Activated T-cell treated with anti-CD3 and anti-CD28 coated beads, Interleukin-2, amount 50 U/mL, for 72 hours (primary cell): ENCODE data around the gene AKT1S1. TPM values are rescaled to one million over a fixed set of nuclear protein-coding genes. Genes with fewer than 3 reads are reported as not detected.
A peak's percentile ranks its signal among the peaks of the same experiment; 100 is the strongest.

ENCODE experiments used
- ATAC-seq, 2 donors: fragments of 150-1000 bp; cut with Tn5 transposase; replicated peaks in 1 of 2; 2 replicates each; pipeline ENCODE4 v1.10.0; 2021; ENCODE audit warnings: moderate library complexity in 2 of 2, mild to moderate bottlenecking in 1 of 2
- DNase-seq, 2 donors: peaks; one replicate each; pipeline ENCODE4 v3.0.0; 2021 to 2022; ENCODE audit warnings: mixed read lengths in 1 of 2
- H3K27ac Mint-ChIP-seq: one replicate; pipeline ENCODE4 v1.8.0; 2022; ENCODE audit warnings: mild to moderate bottlenecking, moderate library complexity, mixed read lengths
- H3K27me3 Mint-ChIP-seq: one replicate; pipeline ENCODE4 v1.8.0; 2022; ENCODE audit warnings: low read depth, mixed read lengths
- H3K36me3 Mint-ChIP-seq, 2 donors: one replicate each; pipeline ENCODE4 v1.8.0; 2022; ENCODE audit warnings: mixed read lengths in 2 of 2, mild to moderate bottlenecking in 1 of 2; ENCODE audit not compliant: insufficient read depth in 2 of 2
- H3K4me1 Mint-ChIP-seq: one replicate; pipeline ENCODE4 v1.8.0; 2022; ENCODE audit warnings: low read depth, mixed read lengths
- H3K4me3 Mint-ChIP-seq, 2 donors: one replicate each; pipeline ENCODE4 v1.8.0; 2022; ENCODE audit warnings: mild to moderate bottlenecking in 2 of 2, mixed read lengths in 2 of 2, moderate library complexity in 2 of 2
- H3K9me3 Mint-ChIP-seq, 2 donors: one replicate each; pipeline ENCODE4 v1.8.0; 2022; ENCODE audit warnings: mixed read lengths in 2 of 2
- total RNA-seq, 2 donors: library from RNA; stranded (reverse); gene quantifications; one replicate each; pipeline ENCODE4 v1.2.3, GENCODE V29; 2022

The AKT1S1 gene
- total RNA-seq, 2 donors from 2014 or later: 30.5 to 36.6 TPM

DNA sequence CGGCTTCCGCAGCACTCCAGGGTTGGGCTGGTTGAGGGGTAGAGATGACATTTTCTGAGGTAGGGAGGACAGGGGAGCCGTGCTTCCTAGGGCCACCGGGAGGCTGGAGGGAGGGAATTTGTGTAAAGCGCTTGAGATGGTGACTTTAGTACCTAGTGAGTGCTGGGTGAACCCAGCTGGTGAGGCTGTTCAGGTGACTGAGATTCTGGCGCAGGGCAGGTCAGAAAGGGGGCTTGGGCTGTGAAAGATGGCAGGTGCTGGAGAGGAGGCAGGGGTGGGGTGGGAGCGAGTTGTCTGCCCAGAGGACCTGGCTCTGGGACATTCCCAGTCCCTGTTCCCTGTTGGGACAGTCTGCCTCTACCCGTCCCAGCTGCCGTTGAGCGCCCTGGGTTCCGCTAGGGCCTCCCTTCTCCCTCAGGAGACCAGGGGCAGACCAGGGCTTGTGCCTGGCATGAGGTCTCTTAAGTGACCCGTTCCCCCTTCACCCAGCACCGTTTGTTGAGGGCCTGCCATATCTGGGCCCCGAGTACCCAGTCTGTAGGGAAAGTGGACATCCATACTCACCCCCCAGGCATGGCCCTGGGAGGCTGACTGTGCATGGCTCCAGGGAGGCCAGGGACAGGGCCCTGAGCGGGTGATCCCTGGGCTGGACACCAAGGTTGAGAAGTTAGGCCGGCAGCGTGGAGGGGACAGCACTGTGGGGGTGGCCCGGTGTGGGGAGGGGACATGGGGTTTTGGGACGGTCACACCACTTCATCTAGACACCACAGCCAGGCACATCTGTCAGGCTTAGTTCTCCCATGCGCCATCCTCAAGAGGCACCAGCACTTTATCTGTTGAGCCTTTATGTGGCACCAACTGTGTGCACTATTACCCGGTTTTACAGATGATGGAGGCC lies 21.2 kb downstream of the AKT1S1 start:
- Mint-ChIP-seq H3K4me1 (peaks cover 23% of the 10 kb centered on the region), H3K36me3 (peaks cover 0 to 1% of the 10 kb centered on the region in 2 donors), H3K4me3 (no peak overlapping the region), H3K27me3 (no peaks in the 10 kb centered on the region), H3K9me3 (no peaks in the 10 kb centered on the region), H3K27ac (no peak overlapping the region)
- no peak for ATAC-seq
- DNase-seq: no peak

DNA sequence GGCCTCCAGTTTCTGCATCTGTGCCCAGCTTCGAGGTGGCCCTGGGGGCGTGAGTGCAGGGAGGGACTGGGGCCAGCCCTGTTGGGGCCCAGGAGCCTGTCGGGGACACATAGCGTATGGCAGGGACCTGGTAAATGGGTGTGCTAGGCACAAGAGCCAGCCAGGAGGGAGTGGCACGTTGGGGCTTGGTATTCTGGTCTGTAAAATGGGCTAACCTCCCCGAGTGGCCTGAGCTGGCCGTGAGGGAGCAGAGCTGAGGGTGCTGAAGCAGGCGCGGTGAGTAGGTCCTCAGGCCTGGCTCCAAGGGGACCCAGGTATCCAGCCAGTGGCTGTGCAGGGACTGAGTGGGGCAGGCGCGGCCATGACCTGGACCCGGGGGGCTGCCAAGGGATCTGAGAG lies 21.9 kb downstream of the AKT1S1 start:
- H3K27ac Mint-ChIP-seq: no peak overlapping the region
- H3K4me3 Mint-ChIP-seq: no peak overlapping the region
- H3K36me3 Mint-ChIP-seq: peaks cover under 1 to 3% of the 10 kb centered on the region in 2 donors

DNA sequence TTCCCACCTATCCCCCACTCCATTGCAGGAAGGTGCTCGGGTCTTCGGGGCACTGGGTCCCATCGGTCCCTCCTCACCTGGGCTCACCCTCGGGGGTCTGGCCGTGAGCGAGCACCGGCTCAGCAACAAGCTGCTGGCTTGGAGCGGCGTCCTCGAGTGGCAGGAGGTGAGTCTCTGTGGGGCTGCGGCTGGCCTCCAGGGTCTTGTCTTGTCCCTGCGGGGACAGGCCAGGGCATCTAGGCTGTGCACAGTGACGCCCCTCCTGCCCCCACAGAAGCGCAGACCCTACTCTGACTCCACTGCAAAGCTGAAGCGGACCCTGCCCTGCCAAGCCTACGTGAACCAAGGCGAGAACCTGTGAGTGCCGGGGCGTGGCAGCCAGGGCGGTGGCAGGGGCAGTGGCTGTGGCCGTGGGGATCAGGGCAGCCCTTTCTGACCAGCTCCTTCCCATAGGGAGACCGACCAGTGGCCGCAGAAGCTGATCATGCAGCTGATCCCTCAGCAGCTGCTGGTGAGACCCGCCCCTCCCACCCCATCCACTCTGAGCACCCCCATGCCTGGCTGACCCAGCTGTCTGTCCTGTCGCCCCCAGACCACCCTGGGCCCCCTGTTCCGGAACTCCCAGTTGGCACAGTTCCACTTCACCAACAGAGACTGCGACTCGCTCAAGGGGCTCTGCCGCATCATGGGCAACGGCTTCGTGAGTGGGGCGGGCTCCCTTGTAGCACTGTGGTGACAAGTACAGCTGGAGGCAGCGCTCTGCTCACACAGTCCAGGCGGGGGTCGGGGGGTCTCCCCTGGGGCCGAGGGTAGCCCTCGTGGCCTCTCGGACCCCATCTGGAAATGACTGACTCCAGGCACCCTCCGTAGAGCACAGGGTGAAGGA lies 22.5 kb downstream of the AKT1S1 start:
- Mint-ChIP-seq H3K4me1 (peaks cover 30% of the 10 kb centered on the region), H3K36me3 (peaks cover 6 to 7% of the 10 kb centered on the region in 2 donors), H3K27ac (no peak overlapping the region), H3K4me3 (no peak overlapping the region), H3K9me3 (no peaks in the 10 kb centered on the region), H3K27me3 (no peaks in the 10 kb centered on the region)
- no peak for DNase-seq
- ATAC-seq: no peak

More for the DNA sequence above, 21.9 kb downstream of the AKT1S1 start:
- no peak for ATAC-seq
- Mint-ChIP-seq H3K27me3 (no peaks in the 10 kb centered on the region), H3K4me1 (peaks cover 24% of the 10 kb centered on the region), H3K9me3 (no peaks in the 10 kb centered on the region)
- DNase-seq: no peak

DNA sequence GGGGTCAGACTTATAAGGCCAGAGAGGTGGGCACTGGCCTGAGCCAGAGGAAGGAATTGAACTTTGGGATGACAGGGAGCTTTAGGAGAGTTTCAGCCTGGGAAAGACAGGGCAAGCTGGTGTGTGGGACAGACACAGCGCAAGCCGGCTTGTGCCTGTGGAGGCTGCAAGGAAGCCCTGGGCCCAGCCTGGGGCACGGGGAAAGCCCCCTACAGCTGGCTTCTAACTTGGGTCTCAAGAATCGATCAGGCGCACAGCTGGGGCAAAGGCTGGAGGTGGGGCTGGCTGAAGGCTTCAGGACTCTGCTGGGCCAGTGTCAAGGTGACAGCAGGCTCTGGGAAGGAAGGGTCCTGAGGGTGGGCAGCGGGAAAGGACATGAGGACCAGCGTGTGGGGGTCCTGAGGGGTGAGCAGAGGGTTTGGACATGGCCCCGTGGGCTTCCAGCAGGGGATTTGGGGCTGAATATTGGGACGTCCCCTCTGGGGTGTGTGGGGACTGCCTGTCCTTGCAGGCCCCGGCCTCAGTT lies 23.2 kb downstream of the AKT1S1 start:
- no peak overlapping the region for H3K27ac Mint-ChIP-seq
- peaks cover 9 to 10% of the 10 kb centered on the region in 2 donors for H3K36me3 Mint-ChIP-seq
- no peaks in the 10 kb centered on the region for H3K27me3 Mint-ChIP-seq
- peaks cover 35% of the 10 kb centered on the region for H3K4me1 Mint-ChIP-seq
- no peak overlapping the region for H3K4me3 Mint-ChIP-seq
- H3K9me3 Mint-ChIP-seq: peaks cover 4% of the 10 kb centered on the region in 2 donors
- no peak for DNase-seq
- ATAC-seq: no peak

- no peak for DNase-seq
- peaks cover 47% of the 10 kb centered on the region for H3K4me1 Mint-ChIP-seq
- peaks cover 12% of the 10 kb centered on the region in 2 donors for H3K36me3 Mint-ChIP-seq
- peak overlapping the region; percentile 77 to 86 for H3K4me3 Mint-ChIP-seq
- no peaks in the 10 kb centered on the region for H3K27me3 Mint-ChIP-seq
- peaks cover 5% of the 10 kb centered on the region in 2 donors for H3K9me3 Mint-ChIP-seq
- no peak for ATAC-seq
- H3K27ac Mint-ChIP-seq: peak overlapping the region; percentile 49
Observed at GRCh38 chr19:49852631-49853126, 24.5 kb downstream of the AKT1S1 start.

DNA sequence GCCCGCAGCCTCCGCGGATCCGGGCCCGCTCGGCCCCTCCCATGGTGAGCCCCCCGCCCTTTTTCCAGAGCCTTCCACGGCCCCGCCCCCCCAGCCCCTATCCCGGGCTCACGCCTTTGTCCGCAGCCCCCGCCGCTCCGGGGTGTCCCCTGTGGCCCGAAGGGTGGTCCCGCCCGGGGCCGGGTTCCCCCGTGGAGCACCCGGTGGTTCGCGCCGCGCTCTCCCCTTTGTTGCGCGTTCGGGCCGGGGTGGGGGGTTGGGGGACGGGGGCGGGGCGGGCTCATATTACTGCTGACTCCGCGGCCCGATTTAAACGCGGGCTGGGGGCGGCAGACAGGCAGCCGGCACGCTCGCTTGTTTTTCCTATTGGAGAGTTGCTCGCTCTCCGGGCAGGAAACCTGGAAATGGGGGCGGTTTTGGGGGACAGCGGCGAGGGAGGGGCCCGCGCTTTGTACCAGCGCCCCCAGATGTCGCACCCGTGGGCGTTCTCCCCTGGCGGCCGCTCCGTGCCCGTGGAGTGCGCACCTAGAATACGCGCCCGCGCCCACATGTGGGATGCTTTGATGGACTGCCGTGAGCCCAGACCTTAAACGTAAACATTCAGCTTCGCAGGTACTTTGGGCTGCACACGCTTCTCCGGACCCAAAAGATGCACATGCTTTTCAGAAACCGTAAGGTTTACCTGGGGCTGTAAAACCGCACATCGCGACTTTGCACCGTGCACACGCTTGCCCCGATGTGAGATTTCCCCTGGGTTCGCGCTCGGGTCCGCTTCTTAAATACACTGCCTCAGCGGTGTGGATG lies 25.5 kb downstream of the AKT1S1 start:
- peak; percentile 38 to 45 for DNase-seq

DNA sequence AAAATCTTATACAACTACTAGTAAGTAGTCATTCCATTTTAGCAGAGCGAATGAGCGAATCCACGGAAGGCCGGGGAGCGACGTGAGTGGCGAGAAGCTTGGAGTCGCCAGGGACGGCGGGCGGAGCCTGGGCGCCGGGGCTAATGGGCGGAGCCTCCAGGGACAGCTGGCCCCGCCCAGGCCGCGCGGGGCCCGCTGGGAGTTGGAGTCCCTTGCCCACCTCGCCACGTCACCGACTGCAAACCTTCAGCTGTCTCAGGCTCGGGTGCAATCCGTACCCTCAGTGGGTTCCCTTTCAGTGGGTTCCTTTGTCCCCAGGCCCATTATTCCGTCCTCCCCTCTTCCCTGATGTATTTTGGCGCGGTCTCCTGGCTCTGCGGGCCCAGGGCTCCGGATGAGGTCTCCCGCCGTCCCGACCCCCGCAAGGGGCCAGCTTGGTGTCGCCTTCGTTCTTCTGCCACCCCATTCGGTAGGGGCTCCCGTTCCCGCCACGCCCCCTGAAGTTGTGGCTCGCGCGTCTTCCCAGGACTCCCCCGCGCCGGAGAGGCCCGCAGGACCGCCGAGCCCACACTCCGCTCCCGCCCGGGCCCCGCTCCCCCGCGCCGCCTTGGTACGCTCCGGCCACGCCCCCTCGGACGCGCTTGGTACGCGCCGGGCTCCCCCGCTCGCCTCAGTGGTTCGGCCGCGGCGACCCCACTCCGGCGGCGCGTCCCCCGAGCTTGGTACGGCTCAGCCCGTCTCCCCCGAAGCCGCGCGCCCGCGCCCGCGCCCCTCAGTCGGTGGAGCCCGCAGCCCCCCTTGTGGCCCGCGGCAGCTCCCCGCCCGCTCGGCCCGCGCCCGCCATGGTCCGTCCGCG lies 26.4 kb downstream of the AKT1S1 start, which contains the start of gene PTOV1:
Gene PTOV1, plus strand, starts transcription at position 673 of the 856 bp plus-strand sequence.
- peaks cover 10 to 12% of the 10 kb centered on the region in 2 donors for H3K36me3 Mint-ChIP-seq
- H3K4me3 Mint-ChIP-seq: peak within 1 kb of the TSS; percentile 86 to 87
- peak; percentile 88 to 89 for ATAC-seq
- H3K27ac Mint-ChIP-seq: peak within 1 kb of the TSS; percentile 92
- peaks cover 5% of the 10 kb centered on the region in 2 donors for H3K9me3 Mint-ChIP-seq
- DNase-seq: peak; percentile 92 to 94
- H3K27me3 Mint-ChIP-seq: no peaks in the 10 kb centered on the region
- peaks cover 47% of the 10 kb centered on the region for H3K4me1 Mint-ChIP-seq

More for the DNA sequence above, 25.5 kb downstream of the AKT1S1 start:
- Mint-ChIP-seq H3K36me3 (peaks cover 10 to 12% of the 10 kb centered on the region in 2 donors), H3K27me3 (no peaks in the 10 kb centered on the region), H3K4me1 (peaks cover 47% of the 10 kb centered on the region), H3K4me3 (peak overlapping the region; percentile 77 to 86), H3K27ac (peak overlapping the region; percentile 49), H3K9me3 (peaks cover 5% of the 10 kb centered on the region in 2 donors)
- peak in 1 of 2 donors; percentile 8 for ATAC-seq

- ATAC-seq: no peak
- H3K27ac Mint-ChIP-seq: peak overlapping the region; percentile 92
- H3K27me3 Mint-ChIP-seq: no peaks in the 10 kb centered on the region
- H3K4me3 Mint-ChIP-seq: peak overlapping the region; percentile 86 to 87
- DNase-seq: no peak
- peaks cover 47% of the 10 kb centered on the region for H3K4me1 Mint-ChIP-seq
- peaks cover 5% of the 10 kb centered on the region in 2 donors for H3K9me3 Mint-ChIP-seq
- peaks cover 10 to 12% of the 10 kb centered on the region in 2 donors for H3K36me3 Mint-ChIP-seq
Observed at GRCh38 chr19:49850221-49850486, 27.0 kb downstream of the AKT1S1 start.

DNA sequence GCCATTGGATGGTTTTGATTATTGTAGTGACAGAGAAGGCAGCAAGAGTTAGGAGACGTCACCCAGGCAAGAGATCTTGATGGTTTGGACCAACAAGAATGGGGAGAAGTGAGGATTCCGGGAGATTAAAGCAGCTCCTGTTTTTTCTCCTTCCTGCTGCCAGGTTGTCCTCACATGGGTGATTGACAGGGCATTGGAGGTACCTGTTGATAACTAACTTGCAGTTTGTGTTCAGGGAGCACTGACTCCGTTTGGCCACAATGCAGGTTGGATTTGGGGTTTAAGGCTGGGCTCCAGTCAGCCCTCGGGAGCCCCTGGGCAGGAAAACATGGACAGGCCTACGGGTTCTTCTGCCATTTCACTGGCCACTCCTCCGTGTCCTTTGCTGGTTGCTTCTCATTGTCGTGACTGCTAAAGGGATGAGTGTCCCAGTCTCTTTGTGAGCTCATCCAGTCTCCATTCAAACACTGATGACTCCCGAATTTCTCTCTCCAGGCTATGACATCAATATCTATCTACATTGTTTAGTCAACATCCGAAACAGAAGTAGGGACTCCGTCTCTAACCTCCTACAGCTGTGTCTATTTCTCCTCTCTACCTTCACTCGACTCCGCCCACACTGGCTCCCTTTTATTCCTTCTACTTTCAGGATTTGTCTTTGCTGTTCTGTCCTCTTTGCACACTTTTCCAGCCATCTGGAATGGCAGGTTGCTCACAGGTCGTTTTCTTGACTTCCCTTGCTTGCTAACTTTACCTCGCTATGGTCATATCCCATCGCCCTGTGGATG lies 27.5 kb downstream of the AKT1S1 start:
- Mint-ChIP-seq H3K36me3 (peaks cover 10 to 12% of the 10 kb centered on the region in 2 donors), H3K27ac (peak overlapping the region; percentile 62), H3K27me3 (no peaks in the 10 kb centered on the region), H3K4me1 (peaks cover 47% of the 10 kb centered on the region), H3K9me3 (peaks cover 5% of the 10 kb centered on the region in 2 donors), H3K4me3 (peak overlapping the region; percentile 86 to 87)
- ATAC-seq (no peak), DNase-seq (no peak)

DNA sequence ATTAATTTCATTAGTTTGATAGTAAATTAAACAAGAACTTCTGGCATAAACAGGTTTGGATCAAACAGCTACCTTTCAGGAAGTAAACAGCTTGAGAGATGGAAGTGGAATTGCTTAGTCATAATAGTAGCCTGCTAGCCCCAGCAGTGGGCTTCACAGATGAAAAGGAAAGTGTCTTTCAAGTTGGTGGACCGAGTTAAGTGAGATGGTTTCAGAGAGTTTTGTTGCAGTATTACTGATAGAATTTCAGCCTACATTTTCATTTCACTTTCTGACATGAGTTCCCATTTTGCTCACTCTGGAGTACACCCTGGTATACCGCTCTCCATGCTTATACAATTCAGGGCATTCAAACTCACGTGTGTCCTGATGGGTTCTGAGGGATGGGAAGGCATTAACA lies 28.2 kb downstream of the AKT1S1 start:
- no peak for ATAC-seq
- H3K4me1 Mint-ChIP-seq: peaks cover 46% of the 10 kb centered on the region
- no peak for DNase-seq

More for the DNA sequence above, 28.2 kb downstream of the AKT1S1 start:
- Mint-ChIP-seq H3K9me3 (peaks cover 5% of the 10 kb centered on the region in 2 donors), H3K27me3 (no peaks in the 10 kb centered on the region), H3K36me3 (peaks cover 10 to 12% of the 10 kb centered on the region in 2 donors), H3K4me3 (peak overlapping the region; percentile 45 to 70), H3K27ac (peak overlapping the region; percentile 62)
